OCI-LY7 (cell line): ENCODE data around the gene KCNJ8. TPM values are rescaled to one million over a fixed set of nuclear protein-coding genes. Genes with fewer than 3 reads are reported as not detected.
"Not testable (repeated sequence)": the region's sequence is repeated elsewhere in the genome, so short reads cannot be mapped to it uniquely, and the experiment has no call there.

ENCODE experiments used
- BruUV-seq: library from RNA; stranded (reverse); fragments of 400-500 nt; replicated peaks from 2 replicates; lab custom pipeline; 2021; lab: Mats Ljungman, UMichigan
- CTCF ChIA-PET: fragments of 300-600 bp; sonication (Branson Sonifier 250); formaldehyde crosslinking; loops from one replicate; lab custom pipeline; 2022; ENCODE audit warnings: antibody characterized with exemption; ENCODE audit not compliant: unreplicated experiment; lab: Charles Lee
- POLR2A ChIA-PET: fragments of 300-600 bp; sonication (Branson Sonifier 250); formaldehyde crosslinking; loops from one replicate; lab custom pipeline; 2022; ENCODE audit warnings: antibody characterized with exemption; lab: Charles Lee
- DNase-seq: peaks from one replicate; pipeline ENCODE4 v3.0.0-alpha.2; 2015; ENCODE audit warnings: low spot score
- H2AFZ ChIP-seq: fragments of 200-600 bp; sonication (generic), shearing (Covaris generic); 2 replicates; pipeline ENCODE4 v1.6.1; 2014; ENCODE audit warnings: mild to moderate bottlenecking, antibody characterized with exemption, low read length, moderate library complexity
- H3K27ac ChIP-seq: fragments of 200-600 bp; sonication (generic); 2 replicates; pipeline ENCODE4 v1.5.1; 2014; ENCODE audit warnings: mixed run types, low read depth, mild to moderate bottlenecking, moderate library complexity, low read length, inconsistent platforms; ENCODE audit not compliant: poor library complexity, severe bottlenecking
- H3K36me3 ChIP-seq: fragments of 200-600 bp; sonication (generic); 2 replicates; pipeline ENCODE4 v1.6.1; 2014; ENCODE audit warnings: mild to moderate bottlenecking, antibody characterized with exemption, low read length, moderate library complexity, mixed read lengths; ENCODE audit not compliant: insufficient read depth
- H3K4me1 ChIP-seq: fragments of 200-600 bp; sonication (generic); 2 replicates; pipeline ENCODE4 v1.5.1; 2014; ENCODE audit warnings: mild to moderate bottlenecking, low read length; ENCODE audit not compliant: insufficient read depth, poor library complexity, severe bottlenecking
- H3K4me2 ChIP-seq: fragments of 200-600 bp; sonication (generic); 2 replicates; pipeline ENCODE4 v1.6.1; 2014; ENCODE audit warnings: mild to moderate bottlenecking, low read length
- H3K4me3 ChIP-seq: fragments of 200-600 bp; sonication (generic); 2 replicates; pipeline ENCODE4 v1.5.1; 2014; ENCODE audit warnings: mild to moderate bottlenecking, low read depth, low read length; ENCODE audit not compliant: poor library complexity, severe bottlenecking
- H3K79me2 ChIP-seq: fragments of 200-600 bp; sonication (generic); 2 replicates; pipeline ENCODE4 v1.6.1; 2016; ENCODE audit warnings: low read depth, mild to moderate bottlenecking, low read length, moderate library complexity, mixed read lengths; ENCODE audit not compliant: insufficient read depth
- H3K9me2 ChIP-seq: fragments of 200-600 bp; sonication (generic); 2 replicates; pipeline ENCODE4 v1.6.1; 2016; ENCODE audit warnings: mild to moderate bottlenecking, low read length, mixed read lengths; ENCODE audit not compliant: insufficient read depth
- H3K9me3 ChIP-seq: fragments of 200-600 bp; sonication (generic); 2 replicates; pipeline ENCODE4 v1.6.1; 2014; ENCODE audit warnings: mild to moderate bottlenecking, mixed run types, low read length, mixed read lengths
- H4K20me1 ChIP-seq: fragments of 200-600 bp; sonication (generic); 2 replicates; pipeline ENCODE4 v1.6.1; 2014; ENCODE audit warnings: mild to moderate bottlenecking, antibody characterized with exemption, low read length, moderate library complexity, mixed read lengths; ENCODE audit not compliant: insufficient read depth
- CTCF ChIP-seq: fragments of 200-600 bp; sonication (generic); conservative IDR thresholded peaks from 2 replicates; pipeline ENCODE4 v1.5.1; 2014; ENCODE audit warnings: mild to moderate bottlenecking, antibody characterized with exemption, low read length, moderate library complexity, mixed read lengths
- EZH2phosphoT487 ChIP-seq: fragments of 200-600 bp; sonication (generic); IDR thresholded peaks from 2 replicates; pipeline ENCODE4 v1.6.1; 2018; ENCODE audit warnings: low read depth, borderline replicate concordance, mild to moderate bottlenecking, mixed run types, antibody characterized with exemption, low read length, moderate library complexity, mixed read lengths
- intact Hi-C: fragments of 100-400 bp; cut with micrococcal nuclease; formaldehyde crosslinking; loops from one replicate; pipeline ENCODE4 v1.10.0; 2022; ENCODE audit not compliant: unreplicated experiment
- total RNA-seq, 2 experiments: library from RNA; depleted of rRNA in 1 of 2; stranded (reverse); fragments of >200 nt in 1 of 2; shearing (Covaris generic) in 1 of 2; gene quantifications; 2 replicates each; pipeline ENCODE4 v1.2.3, GENCODE V29; 2014 to 2022

Gene KCNJ8
- total RNA-seq, 2 experiments from 2014 or later = not detected

GRCh38 chr12:21788089-21788983 lies 13.8 kb upstream of the KCNJ8 start:
- Histone ChIP-seq H3K36me3 (no peaks in the 10 kb centered on the region), H2AFZ (no peak overlapping the region), H4K20me1 (no peaks in the 10 kb centered on the region), H3K4me2 (no peak overlapping the region), H3K27ac (no peak overlapping the region), H3K9me3 (no peaks in the 10 kb centered on the region), H3K79me2 (no peaks in the 10 kb centered on the region), H3K9me2 (no peaks in the 10 kb centered on the region), H3K4me3 (no peak overlapping the region), H3K4me1 (no peaks in the 10 kb centered on the region)
- POLR2A ChIA-PET = interaction anchor here (0.7 kb wide), 1 partner anchor 856 kb away, joined by 4 read pairs; no protein-coding TSS in a partner anchor
- TF ChIP-seq EZH2phosphoT487 (no peak), CTCF (no peak)
- intact Hi-C loops = no loop called here
- CTCF ChIA-PET = no interaction called here
- BruUV-seq = no TSS peak
- no peak for DNase-seq

- no peaks in the 10 kb centered on the region for H3K4me1 ChIP-seq
- no peaks in the 10 kb centered on the region for H3K36me3 ChIP-seq
- TF ChIP-seq EZH2phosphoT487 = no peak
- no peak for TF ChIP-seq CTCF
- BruUV-seq = no TSS peak
- ChIA-PET CTCF (no interaction called here), POLR2A (no interaction called here)
- no peaks in the 10 kb centered on the region for H4K20me1 ChIP-seq
- no peak overlapping the region for H2AFZ ChIP-seq
- no peaks in the 10 kb centered on the region for H3K9me3 ChIP-seq
- no peak overlapping the region for H3K4me2 ChIP-seq
- no peaks in the 10 kb centered on the region for H3K9me2 ChIP-seq
- H3K4me3 ChIP-seq = no peak overlapping the region
- no peak overlapping the region for H3K27ac ChIP-seq
- no peak for DNase-seq
- no peaks in the 10 kb centered on the region for H3K79me2 ChIP-seq
- intact Hi-C loops = no loop called here
Observed at GRCh38 chr12:21786041-21786531, 11.6 kb upstream of the KCNJ8 start.

- H3K79me2 ChIP-seq, H3K36me3 ChIP-seq, H3K9me3 ChIP-seq, H3K27ac ChIP-seq, H4K20me1 ChIP-seq, H2AFZ ChIP-seq, BruUV-seq, H3K4me2 ChIP-seq, H3K9me2 ChIP-seq, CTCF ChIA-PET, H3K4me1 ChIP-seq, DNase-seq, H3K4me3 ChIP-seq, intact Hi-C loops: not testable (repeated sequence)
- POLR2A ChIA-PET = interaction anchor here (0.9 kb wide), 1 partner anchor 21 kb away, joined by 3 read pairs; no protein-coding TSS in a partner anchor
Observed at GRCh38 chr12:21782723-21783122, 8.2 kb upstream of the KCNJ8 start.
